ENCODE results near the gene KCNC2.

KCNC2 gene

GRCh38 chr12:75209812-75210138, at the start of gene KCNC2:
TSS of gene KCNC2 (minus strand) at chr12:75209839.
- Histone ChIP-seq H3K27ac (ENCODE audit: low read length) (no peak within 1 kb of the TSS), H2AFZ (ENCODE audit: low read depth, low read length) (no peak within 1 kb of the TSS), H3K4me2 (ENCODE audit: insufficient read depth, low read length) (no peak within 1 kb of the TSS), H4K20me1 (ENCODE audit: insufficient read depth, low read length) (no peaks in the 10 kb centered on the region), H3K9ac (ENCODE audit: low read depth, low read length) (no peak within 1 kb of the TSS), H3K4me3 (ENCODE audit: low read depth in 1 of 2, low read length in 2 of 2) (no peak within 1 kb of the TSS), H3K9me3 (ENCODE audit: insufficient read depth, low read length, severe bottlenecking) (no peaks in the 10 kb centered on the region), H3K36me3 (ENCODE audit: insufficient read depth, low read length) (no peaks in the 10 kb centered on the region), H3K4me1 (ENCODE audit: insufficient read depth, low read length) (no peaks in the 10 kb centered on the region), H3K27me3 (ENCODE audit: insufficient read depth, low read length, poor library complexity) (no peaks in the 10 kb centered on the region), H3K79me2 (ENCODE audit: insufficient read depth, low read length) (no peaks in the 10 kb centered on the region)
- DNase-seq (no peak), ATAC-seq (ENCODE audit: insufficient read depth, low read depth) (no peak)
- TF ChIP-seq EZH2 (IDR thresholded peaks at IDR 0.05; ENCODE audit: borderline replicate concordance, low read depth, low read length, severe bottlenecking): no peak
- no peak for TF ChIP-seq CTCF (IDR thresholded peaks at IDR 0.05; ENCODE audit: borderline replicate concordance, extremely low read depth, low read length, poor library complexity, severe bottlenecking)

DNA sequence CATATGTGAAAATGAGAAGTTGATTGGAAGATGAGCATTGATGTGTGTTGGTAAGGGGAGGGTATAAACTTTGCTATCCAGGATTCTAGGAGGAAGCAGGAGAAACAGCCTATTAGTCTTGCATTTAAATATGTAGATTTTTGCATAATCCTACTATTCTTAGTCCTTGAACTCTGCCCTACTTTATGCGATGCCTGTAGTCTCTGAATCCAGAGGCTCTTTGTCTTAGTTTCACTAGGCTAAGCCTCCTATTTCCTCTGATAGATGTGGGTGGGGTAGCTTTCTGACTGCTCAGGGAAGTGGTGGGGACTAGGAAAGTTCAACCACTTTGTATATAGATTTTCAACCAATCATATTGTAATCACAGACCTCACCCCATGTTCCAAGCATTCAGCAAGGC, 49.5 kb upstream of the KCNC2 start:
- DNase-seq (no peak), ATAC-seq (ENCODE audit: insufficient read depth, low read depth) (no peak)
- Histone ChIP-seq H3K9me3 (ENCODE audit: insufficient read depth, low read length, severe bottlenecking) (no peaks in the 10 kb centered on the region), H4K20me1 (ENCODE audit: insufficient read depth, low read length) (no peaks in the 10 kb centered on the region), H3K4me3 (ENCODE audit: low read depth in 1 of 2, low read length in 2 of 2) (no peak overlapping the region), H3K27me3 (ENCODE audit: insufficient read depth, low read length, poor library complexity) (no peaks in the 10 kb centered on the region), H3K79me2 (ENCODE audit: insufficient read depth, low read length) (no peaks in the 10 kb centered on the region), H3K4me1 (ENCODE audit: insufficient read depth, low read length) (peaks cover 34% of the 10 kb centered on the region), H3K36me3 (ENCODE audit: insufficient read depth, low read length) (no peaks in the 10 kb centered on the region), H3K27ac (ENCODE audit: low read length) (no peak overlapping the region), H2AFZ (ENCODE audit: low read depth, low read length) (no peak overlapping the region), H3K4me2 (ENCODE audit: insufficient read depth, low read length) (no peak overlapping the region), H3K9ac (ENCODE audit: low read depth, low read length) (no peak overlapping the region)
- no peak for TF ChIP-seq EZH2 (IDR thresholded peaks at IDR 0.05; ENCODE audit: borderline replicate concordance, low read depth, low read length, severe bottlenecking)
- TF ChIP-seq CTCF (IDR thresholded peaks at IDR 0.05; ENCODE audit: borderline replicate concordance, extremely low read depth, low read length, poor library complexity, severe bottlenecking): no peak

DNA sequence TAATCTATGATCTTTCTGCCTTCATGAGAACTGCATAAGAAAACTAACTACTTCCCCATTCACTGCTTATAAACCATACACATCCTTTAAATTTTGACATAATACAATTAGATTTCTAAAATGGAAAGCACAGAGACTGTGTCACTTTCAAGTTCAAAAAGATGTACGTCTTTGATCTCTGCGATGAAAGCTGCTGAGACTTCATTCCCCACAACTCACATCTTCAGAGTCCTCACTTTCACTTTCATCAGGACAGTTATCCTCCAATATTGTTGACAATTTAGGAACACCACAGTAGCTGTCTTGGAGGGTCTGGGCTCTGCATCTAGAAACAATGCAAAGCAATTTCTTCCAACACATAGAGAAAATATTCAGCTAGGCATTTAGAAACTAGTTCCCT, 47.9 kb upstream of the KCNC2 start:
- H4K20me1 ChIP-seq (ENCODE audit: insufficient read depth, low read length): no peaks in the 10 kb centered on the region
- H3K27me3 ChIP-seq (ENCODE audit: insufficient read depth, low read length, poor library complexity): no peaks in the 10 kb centered on the region
- H3K79me2 ChIP-seq (ENCODE audit: insufficient read depth, low read length): no peaks in the 10 kb centered on the region
- H3K9ac ChIP-seq (ENCODE audit: low read depth, low read length): no peak overlapping the region
- H3K9me3 ChIP-seq (ENCODE audit: insufficient read depth, low read length, severe bottlenecking): no peaks in the 10 kb centered on the region
- H3K4me2 ChIP-seq (ENCODE audit: insufficient read depth, low read length): peak overlapping the region; percentile 56; the same call in 1 of the 2 replicates
- 0 out of 2 replicates have a peak overlapping the region, but pooled peaks have one; percentile 23 for H2AFZ ChIP-seq (ENCODE audit: low read depth, low read length)
- ATAC-seq (ENCODE audit: insufficient read depth, low read depth): peak; percentile 82
- peaks cover 34% of the 10 kb centered on the region for H3K4me1 ChIP-seq (ENCODE audit: insufficient read depth, low read length)
- no peaks in the 10 kb centered on the region for H3K36me3 ChIP-seq (ENCODE audit: insufficient read depth, low read length)
- DNase-seq: peak; percentile 49
- no peak overlapping the region for H3K27ac ChIP-seq (ENCODE audit: low read length)
- no peak overlapping the region; a peak in 1 of 4 replicates for H3K4me3 ChIP-seq (ENCODE audit: low read depth in 1 of 2, low read length in 2 of 2)
- TF ChIP-seq CTCF (IDR thresholded peaks at IDR 0.05; ENCODE audit: borderline replicate concordance, extremely low read depth, low read length, poor library complexity, severe bottlenecking): no peak
- no peak for TF ChIP-seq EZH2 (IDR thresholded peaks at IDR 0.05; ENCODE audit: borderline replicate concordance, low read depth, low read length, severe bottlenecking)

GRCh38 chr12:75245108-75245507, 35.5 kb upstream of the KCNC2 start:
- no peaks in the 10 kb centered on the region for H3K9me3 ChIP-seq (ENCODE audit: insufficient read depth, low read length, severe bottlenecking)
- no peak overlapping the region for H3K27ac ChIP-seq (ENCODE audit: low read length)
- H4K20me1 ChIP-seq (ENCODE audit: insufficient read depth, low read length): no peaks in the 10 kb centered on the region
- no peaks in the 10 kb centered on the region for H3K4me1 ChIP-seq (ENCODE audit: insufficient read depth, low read length)
- no peak for DNase-seq
- H3K79me2 ChIP-seq (ENCODE audit: insufficient read depth, low read length): no peaks in the 10 kb centered on the region
- no peak for TF ChIP-seq CTCF (IDR thresholded peaks at IDR 0.05; ENCODE audit: borderline replicate concordance, extremely low read depth, low read length, poor library complexity, severe bottlenecking)
- no peak for TF ChIP-seq EZH2 (IDR thresholded peaks at IDR 0.05; ENCODE audit: borderline replicate concordance, low read depth, low read length, severe bottlenecking)
- H3K27me3 ChIP-seq (ENCODE audit: insufficient read depth, low read length, poor library complexity): no peaks in the 10 kb centered on the region
- no peaks in the 10 kb centered on the region for H3K36me3 ChIP-seq (ENCODE audit: insufficient read depth, low read length)
- ATAC-seq (ENCODE audit: insufficient read depth, low read depth): no peak
- H3K9ac ChIP-seq (ENCODE audit: low read depth, low read length): no peak overlapping the region
- no peak overlapping the region for H3K4me3 ChIP-seq (ENCODE audit: low read depth in 1 of 2, low read length in 2 of 2)
- H3K4me2 ChIP-seq (ENCODE audit: insufficient read depth, low read length): no peak overlapping the region
- no peak overlapping the region for H2AFZ ChIP-seq (ENCODE audit: low read depth, low read length)
